ENCODE data around the gene KIF26B.

KIF26B gene

GRCh38 chr1:245341743-245342142 lies 187.0 kb downstream of the KIF26B start (continued):
- TF ChIP-seq ESRRG (CRISPR knock-in tag; IDR thresholded peaks at IDR 0.05), result no peak
- TF ChIP-seq OSR1 (CRISPR knock-in tag; IDR thresholded peaks at IDR 0.05), result no peak
- TF ChIP-seq ZFP30 (CRISPR knock-in tag; IDR thresholded peaks at IDR 0.05), result no peak

- no peak for TF ChIP-seq TSHZ2 (CRISPR knock-in tag; IDR thresholded peaks at IDR 0.05)
- no peak for TF ChIP-seq ISL1 (CRISPR knock-in tag; IDR thresholded peaks at IDR 0.05)
- TF ChIP-seq SNAI2 (CRISPR knock-in tag; IDR thresholded peaks at IDR 0.05), result no peak
- no peak for TF ChIP-seq ZFP3 (CRISPR knock-in tag; IDR thresholded peaks at IDR 0.05)
- TF ChIP-seq ESRRG (CRISPR knock-in tag; IDR thresholded peaks at IDR 0.05), result no peak
- no peak for TF ChIP-seq RARB (CRISPR knock-in tag; IDR thresholded peaks at IDR 0.05)
- TF ChIP-seq POU6F1 (CRISPR knock-in tag; IDR thresholded peaks at IDR 0.05; ENCODE audit: borderline replicate concordance, low read depth), result no peak
- no peak for TF ChIP-seq ZFP30 (CRISPR knock-in tag; IDR thresholded peaks at IDR 0.05)
- no peak for TF ChIP-seq PPARA (CRISPR knock-in tag; IDR thresholded peaks at IDR 0.05; ENCODE audit: borderline replicate concordance)
- TF ChIP-seq GLIS3 (CRISPR knock-in tag; IDR thresholded peaks at IDR 0.05), result no peak
- no peak for TF ChIP-seq CREB5 (CRISPR knock-in tag; IDR thresholded peaks at IDR 0.05; ENCODE audit: low read depth)
- TF ChIP-seq ZNF8 (CRISPR knock-in tag; IDR thresholded peaks at IDR 0.05), result no peak
- peak; percentile 11; the same call in 2 of the 3 replicates for ATAC-seq
Observed at GRCh38 chr1:245345191-245345884, 190.6 kb downstream of the KIF26B start.

GRCh38 chr1:245348626-245349025 lies 193.8 kb downstream of the KIF26B start:
- no peak for TF ChIP-seq RARB (CRISPR knock-in tag; IDR thresholded peaks at IDR 0.05)
- TF ChIP-seq ZNF8 (CRISPR knock-in tag; IDR thresholded peaks at IDR 0.05), result no peak
- no peak for TF ChIP-seq ISL1 (CRISPR knock-in tag; IDR thresholded peaks at IDR 0.05)
- no peak for TF ChIP-seq ZFP30 (CRISPR knock-in tag; IDR thresholded peaks at IDR 0.05)
- no peak for TF ChIP-seq ZNF70 (CRISPR knock-in tag; IDR thresholded peaks at IDR 0.05)
- TF ChIP-seq OSR1 (CRISPR knock-in tag; IDR thresholded peaks at IDR 0.05), result no peak
- TF ChIP-seq ZC3H10 (CRISPR knock-in tag; IDR thresholded peaks at IDR 0.05), result no peak
- no peak for TF ChIP-seq TSHZ2 (CRISPR knock-in tag; IDR thresholded peaks at IDR 0.05)
- TF ChIP-seq GLIS3 (CRISPR knock-in tag; IDR thresholded peaks at IDR 0.05), result no peak
- no peak for TF ChIP-seq SNAI2 (CRISPR knock-in tag; IDR thresholded peaks at IDR 0.05)
- no peak for TF ChIP-seq ZFP3 (CRISPR knock-in tag; IDR thresholded peaks at IDR 0.05)
- no peak for TF ChIP-seq TOX (CRISPR knock-in tag; IDR thresholded peaks at IDR 0.05; ENCODE audit: borderline replicate concordance)
- no peak for TF ChIP-seq PPARA (CRISPR knock-in tag; IDR thresholded peaks at IDR 0.05; ENCODE audit: borderline replicate concordance)
- no peak for TF ChIP-seq PATZ1 (CRISPR knock-in tag; IDR thresholded peaks at IDR 0.05; ENCODE audit: borderline replicate concordance)
- no peak for TF ChIP-seq POU6F1 (CRISPR knock-in tag; IDR thresholded peaks at IDR 0.05; ENCODE audit: borderline replicate concordance, low read depth)
- TF ChIP-seq ZNF565 (CRISPR knock-in tag; conservative IDR thresholded peaks at IDR 0.05; ENCODE audit: low read depth), result no peak
- TF ChIP-seq ARNTL (CRISPR knock-in tag; IDR thresholded peaks at IDR 0.05; ENCODE audit: borderline replicate concordance, low read depth), result no peak
- TF ChIP-seq ESRRG (CRISPR knock-in tag; IDR thresholded peaks at IDR 0.05), result no peak
- no peak for ATAC-seq

Measured in SK-N-SH treated with all-trans-retinoic acid at 6 μM for 48 hours (cell line).